Stomach (tissue), 9 donors: ENCODE data around the gene TBX10. TPM values are rescaled to one million over a fixed set of nuclear protein-coding genes. Genes with fewer than 3 reads are reported as not detected.

Experiments
- DNase-seq, 2 donors: peaks; one replicate each; pipeline versions ENCODE4 v3.0.0 to v3.0.0-alpha.2; 2013 to 2019
- H3K27ac ChIP-seq, 5 donors: fragments of 200-600 bp in 4 of 5; sonication (generic) in 4 of 5; one replicate each; pipeline ENCODE4 v1.5.1; 2013 to 2019; ENCODE audit warnings: mild to moderate bottlenecking in 1 of 5, moderate library complexity in 1 of 5
- H3K27me3 ChIP-seq, 3 donors: fragments of 200-600 bp; sonication (generic); one replicate each; pipeline ENCODE4 v1.5.1; 2017 to 2019; ENCODE audit warnings: mixed run types in 1 of 3
- H3K36me3 ChIP-seq, 4 donors: fragments of 200-600 bp; sonication (generic); 1 replicate in 3 of 4; 2 replicates in 1 of 4; pipeline ENCODE4 v1.5.1; 2016 to 2019
- H3K4me1 ChIP-seq, 4 donors: fragments of 200-600 bp; sonication (generic); one replicate each; pipeline ENCODE4 v1.5.1; 2016 to 2019
- H3K4me3 ChIP-seq, 4 donors: fragments of 200-600 bp; sonication (generic) in 3 of 4; one replicate each; pipeline ENCODE4 v1.5.1; 2016 to 2019; ENCODE audit warnings: mild to moderate bottlenecking in 1 of 4
- H3K9me3 ChIP-seq, 4 donors: fragments of 200-600 bp; sonication (generic); one replicate each; pipeline ENCODE4 v1.5.1; 2016 to 2019
- EP300 ChIP-seq: sonication (generic); formaldehyde crosslinking; IDR thresholded peaks from one replicate; pipeline ENCODE4 v1.6.1; 2017; ENCODE audit warnings: antibody characterized with exemption
- POLR2A ChIP-seq, 4 donors: fragments of 450-650 bp; IDR thresholded peaks; one replicate each; pipeline ENCODE4 v1.6.1; 2016; ENCODE audit warnings: antibody characterized with exemption in 4 of 4, control low read depth in 2 of 4, mild to moderate bottlenecking in 1 of 4, moderate library complexity in 1 of 4
- POLR2AphosphoS5 ChIP-seq, 3 donors: sonication (generic); formaldehyde crosslinking; IDR thresholded peaks; one replicate each; pipeline ENCODE4 v1.6.1; 2016; ENCODE audit warnings: antibody characterized with exemption in 3 of 3
- WGBS, 5 donors: extraction: QIAGEN DNeasy Blood & Tissue Kit in 3 of 5; methylation state at CpG; one replicate each; pipeline versions ENCODE4 v1.1.5 to v1.1.7; 2013 to 2018; 5-methylcytosine and 5-hydroxymethylcytosine counted together
- intact Hi-C: fragments of 100-400 bp; cut with DNase I; formaldehyde crosslinking; loops from one replicate; pipeline ENCODE4 v1.15.1; 2023; ENCODE audit warnings: low total_unique reads
- polyA plus RNA-seq, 3 donors: library from polyadenylated mRNA; stranded (reverse); fragments of 200-250 nt; gene quantifications; one replicate each; pipeline ENCODE4 v1.2.3, GENCODE V29; 2013
- total RNA-seq, 5 donors: library from RNA; depleted of rRNA; stranded (reverse); fragments of >200 nt; gene quantifications; one replicate each; pipeline versions ENCODE4 v1.1.0 to v1.2.3, GENCODE V29; 2014 to 2016
- TF ChIP-seq, protein P1 (sequence below), 7 experiments: fragments of 450-650 bp in 4 of 7; fragments of 200-600 bp in 3 of 7; sonication (generic) in 3 of 7; IDR thresholded peaks; one replicate each; pipeline ENCODE4 v1.5.1; 2016 to 2019; ENCODE audit warnings: antibody characterized with exemption in 7 of 7, control low read depth in 2 of 7, mild to moderate bottlenecking in 1 of 7
- donor health status: healthy with polysubstance abuse.
- donor health status: Bipolar disorder and iron deficiency.
- donor health status: healthy.

TBX10 gene
- total and polyA plus RNA-seq, 8 donors = not detected

DNA sequence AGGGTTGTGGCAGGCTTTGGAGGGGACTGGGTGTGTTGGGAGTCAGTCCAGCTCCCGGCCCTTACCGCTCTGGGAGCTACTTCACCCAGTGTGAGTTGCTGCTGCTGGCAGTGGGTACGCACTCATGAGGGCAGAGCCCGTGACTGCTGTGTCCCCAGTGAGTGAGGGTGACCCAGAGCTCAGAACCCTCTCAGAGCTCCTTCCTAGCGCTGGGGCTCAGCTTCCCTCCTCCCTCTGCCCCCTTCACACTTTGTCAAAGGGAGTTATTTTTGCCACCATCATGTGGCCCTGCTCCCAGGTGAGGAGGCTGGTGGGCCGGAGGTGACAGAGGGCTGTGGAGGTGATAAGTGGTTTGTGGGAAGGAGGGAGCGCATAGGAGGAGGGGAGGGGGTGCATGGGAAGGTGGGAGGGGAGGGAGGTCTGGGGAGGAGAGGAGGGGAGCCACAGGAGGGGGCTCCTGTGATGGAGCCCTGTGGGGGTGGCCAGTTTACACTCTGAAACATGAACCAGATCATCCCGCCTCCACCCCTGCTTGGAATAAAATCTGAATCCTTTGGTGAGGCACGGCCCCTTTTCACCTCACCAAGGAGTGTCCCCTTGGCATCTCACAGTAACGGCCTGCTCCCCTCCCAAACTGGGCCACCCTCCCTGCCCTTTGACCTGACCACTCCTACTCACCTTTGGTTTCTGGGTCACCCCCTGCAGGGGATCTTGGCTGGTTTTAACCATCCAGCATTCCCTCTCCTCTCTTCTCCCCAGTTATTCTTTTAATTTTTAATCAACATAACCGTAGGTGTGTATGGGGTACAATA is 22.9 kb downstream of the TBX10 start:
- no peak for DNase-seq

DNA sequence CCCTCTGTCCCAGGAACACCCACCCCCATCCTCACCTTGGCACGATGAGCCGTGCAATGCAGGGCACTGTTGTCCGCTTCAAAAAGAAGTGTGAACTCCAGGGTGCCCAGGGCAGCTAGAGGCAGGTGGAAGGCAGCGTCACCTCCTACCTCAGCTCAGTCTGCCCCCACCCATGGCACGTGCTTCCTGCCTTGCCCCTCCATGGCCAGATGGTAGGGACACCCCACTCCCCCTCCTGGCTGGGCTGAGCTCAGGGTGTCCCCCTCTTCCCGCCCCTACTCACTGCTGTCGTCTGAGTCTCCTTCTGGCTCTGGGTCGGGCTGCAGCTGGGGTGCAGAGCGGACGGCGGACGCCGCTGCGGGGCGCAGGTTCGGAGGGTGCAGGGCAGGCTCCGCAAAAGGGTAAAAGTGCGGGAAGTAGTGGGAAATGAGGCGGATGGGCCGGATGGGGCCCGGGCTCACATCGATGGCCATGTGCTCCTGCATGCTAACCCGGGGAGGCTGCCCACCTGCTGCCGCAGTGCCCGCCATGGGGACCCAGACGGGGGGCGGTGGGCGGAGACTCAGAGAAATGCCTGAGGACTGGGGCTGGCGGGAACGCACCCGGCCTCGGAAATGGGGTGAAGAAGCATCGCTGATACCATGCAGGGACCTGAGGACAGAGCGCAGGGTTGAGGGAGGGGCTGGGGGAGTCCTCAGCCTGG is 23.7 kb downstream of the TBX10 start:
- Histone ChIP-seq H3K4me1 (peaks cover 16 to 27% (median 20%) of the 10 kb centered on the region in 4 donors), H3K27ac (no peak overlapping the region), H3K9me3 (no peaks in the 10 kb centered on the region), H3K4me3 (no peak overlapping the region), H3K36me3 (peaks cover 14 to 27% (median 24%) of the 10 kb centered on the region in 4 donors), H3K27me3 (peaks cover 0 to 32% (median 5%) of the 10 kb centered on the region in 3 donors)
- 27 to 54% (median 35%) methylated on average over 30 to 34 of the region's 34 CpGs for WGBS, 5 donors
- TF ChIP-seq, protein P1, sequence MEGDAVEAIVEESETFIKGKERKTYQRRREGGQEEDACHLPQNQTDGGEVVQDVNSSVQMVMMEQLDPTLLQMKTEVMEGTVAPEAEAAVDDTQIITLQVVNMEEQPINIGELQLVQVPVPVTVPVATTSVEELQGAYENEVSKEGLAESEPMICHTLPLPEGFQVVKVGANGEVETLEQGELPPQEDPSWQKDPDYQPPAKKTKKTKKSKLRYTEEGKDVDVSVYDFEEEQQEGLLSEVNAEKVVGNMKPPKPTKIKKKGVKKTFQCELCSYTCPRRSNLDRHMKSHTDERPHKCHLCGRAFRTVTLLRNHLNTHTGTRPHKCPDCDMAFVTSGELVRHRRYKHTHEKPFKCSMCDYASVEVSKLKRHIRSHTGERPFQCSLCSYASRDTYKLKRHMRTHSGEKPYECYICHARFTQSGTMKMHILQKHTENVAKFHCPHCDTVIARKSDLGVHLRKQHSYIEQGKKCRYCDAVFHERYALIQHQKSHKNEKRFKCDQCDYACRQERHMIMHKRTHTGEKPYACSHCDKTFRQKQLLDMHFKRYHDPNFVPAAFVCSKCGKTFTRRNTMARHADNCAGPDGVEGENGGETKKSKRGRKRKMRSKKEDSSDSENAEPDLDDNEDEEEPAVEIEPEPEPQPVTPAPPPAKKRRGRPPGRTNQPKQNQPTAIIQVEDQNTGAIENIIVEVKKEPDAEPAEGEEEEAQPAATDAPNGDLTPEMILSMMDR (IDR thresholded peaks at IDR 0.05) = peak in 1 of 7 experiments; percentile 5
- no peak for TF ChIP-seq POLR2AphosphoS5 (IDR thresholded peaks at IDR 0.05)
- intact Hi-C loops = no loop called here
- peak in 1 of 2 donors; percentile 29 for DNase-seq

More for the DNA sequence above, 22.9 kb downstream of the TBX10 start:
- intact Hi-C loops = no loop called here
- 37 to 50% (median 46%) methylated on average over 9 to 11 of the region's 11 CpGs for WGBS, 5 donors
- H3K4me3 ChIP-seq = no peak overlapping the region
- H3K4me1 ChIP-seq = peaks cover 16 to 27% (median 20%) of the 10 kb centered on the region in 4 donors
- no peak overlapping the region for H3K27ac ChIP-seq
- peaks cover 7 to 19% (median 16%) of the 10 kb centered on the region in 4 donors for H3K36me3 ChIP-seq
- peaks cover 0 to 32% (median 5%) of the 10 kb centered on the region in 3 donors for H3K27me3 ChIP-seq
- no peaks in the 10 kb centered on the region for H3K9me3 ChIP-seq
- TF ChIP-seq POLR2A (IDR thresholded peaks at IDR 0.05) (no peak), POLR2AphosphoS5 (IDR thresholded peaks at IDR 0.05) (no peak), EP300 (no peak)
- TF ChIP-seq, protein P1 (IDR thresholded peaks at IDR 0.05) = no peak

DNA sequence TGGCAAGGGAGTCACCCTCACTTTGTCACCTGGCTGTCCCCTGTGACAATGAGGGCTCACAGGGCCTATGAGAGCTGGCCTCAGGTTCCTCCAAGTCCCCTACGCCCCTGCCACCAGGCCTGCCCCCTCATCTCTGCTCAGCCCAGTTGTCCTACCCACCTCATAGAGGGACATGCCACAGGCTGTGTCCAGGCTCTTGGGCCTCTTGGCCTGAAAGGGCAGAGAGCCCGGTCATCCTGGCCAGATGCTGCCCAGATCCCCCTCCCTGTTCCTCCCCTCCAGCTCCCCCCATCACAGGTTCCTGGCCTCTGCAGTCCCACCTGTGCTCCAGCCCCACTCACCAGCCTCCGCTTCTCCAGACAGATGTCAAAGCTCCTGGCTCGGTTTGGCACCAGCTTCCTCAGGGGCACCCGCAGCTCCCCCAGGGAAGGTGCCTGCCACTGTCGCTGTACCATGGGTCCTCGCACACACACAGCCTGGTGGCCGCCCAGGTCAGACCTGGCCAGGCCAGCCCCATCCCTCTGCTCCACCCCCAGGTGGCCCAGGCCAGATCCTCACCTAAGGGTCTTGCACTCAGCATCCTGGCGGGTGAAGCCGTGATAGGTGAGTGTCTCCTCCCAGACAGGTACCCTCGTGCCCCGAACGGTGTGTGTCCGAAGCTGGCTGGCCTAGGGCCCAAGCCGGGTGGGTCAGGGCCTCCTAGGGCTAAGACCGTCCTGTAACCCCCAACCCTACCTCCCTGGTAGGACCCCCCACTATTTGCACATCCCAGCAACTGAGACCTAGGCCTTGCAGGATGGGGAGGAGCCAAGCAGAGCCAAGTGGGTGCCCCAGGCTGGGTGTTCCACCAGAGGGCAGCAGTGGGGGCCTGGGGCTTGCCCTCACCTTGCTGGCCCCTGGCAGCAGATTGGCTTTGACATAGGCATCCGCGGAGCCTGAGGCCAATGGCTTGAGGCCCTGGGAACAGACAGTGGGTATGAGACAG is 24.5 kb downstream of the TBX10 start:
- H3K4me3 ChIP-seq = peak overlapping the region in 2 of 4 donors; percentile 36 to 42
- peak; percentile 62 to 65 for DNase-seq
- peak overlapping the region; percentile 45 to 85 (median 73) for H3K27ac ChIP-seq
- intact Hi-C loops = no loop called here
- 76 to 90% (median 84%) methylated on average over 11 to 18 of the region's 18 CpGs for WGBS, 5 donors
- H3K36me3 ChIP-seq = peaks cover 23 to 35% (median 32%) of the 10 kb centered on the region in 4 donors
- H3K4me1 ChIP-seq = peaks cover 16 to 27% (median 20%) of the 10 kb centered on the region in 4 donors
- TF ChIP-seq POLR2A (IDR thresholded peaks at IDR 0.05) = no peak
- TF ChIP-seq, protein P1 (IDR thresholded peaks at IDR 0.05) = peak in 5 of 7 experiments; percentile 23 to 48 (median 32)
- peaks cover 0 to 32% (median 5%) of the 10 kb centered on the region in 3 donors for H3K27me3 ChIP-seq
- H3K9me3 ChIP-seq = no peaks in the 10 kb centered on the region
